WI38 (cell line): ENCODE measurements around the gene UBAP2L.

Experiments used
- H3K4me3 ChIP-seq: 2 replicates; pipeline ENCODE4 v1.5.1; 2011; ENCODE audit warnings: low read depth, mild to moderate bottlenecking, control low read depth, low read length
- CTCF ChIP-seq: IDR thresholded peaks from 2 replicates; pipeline ENCODE4 v1.5.1; 2012; ENCODE audit warnings: low read depth, mild to moderate bottlenecking, control low read depth, low read length

UBAP2L gene

DNA sequence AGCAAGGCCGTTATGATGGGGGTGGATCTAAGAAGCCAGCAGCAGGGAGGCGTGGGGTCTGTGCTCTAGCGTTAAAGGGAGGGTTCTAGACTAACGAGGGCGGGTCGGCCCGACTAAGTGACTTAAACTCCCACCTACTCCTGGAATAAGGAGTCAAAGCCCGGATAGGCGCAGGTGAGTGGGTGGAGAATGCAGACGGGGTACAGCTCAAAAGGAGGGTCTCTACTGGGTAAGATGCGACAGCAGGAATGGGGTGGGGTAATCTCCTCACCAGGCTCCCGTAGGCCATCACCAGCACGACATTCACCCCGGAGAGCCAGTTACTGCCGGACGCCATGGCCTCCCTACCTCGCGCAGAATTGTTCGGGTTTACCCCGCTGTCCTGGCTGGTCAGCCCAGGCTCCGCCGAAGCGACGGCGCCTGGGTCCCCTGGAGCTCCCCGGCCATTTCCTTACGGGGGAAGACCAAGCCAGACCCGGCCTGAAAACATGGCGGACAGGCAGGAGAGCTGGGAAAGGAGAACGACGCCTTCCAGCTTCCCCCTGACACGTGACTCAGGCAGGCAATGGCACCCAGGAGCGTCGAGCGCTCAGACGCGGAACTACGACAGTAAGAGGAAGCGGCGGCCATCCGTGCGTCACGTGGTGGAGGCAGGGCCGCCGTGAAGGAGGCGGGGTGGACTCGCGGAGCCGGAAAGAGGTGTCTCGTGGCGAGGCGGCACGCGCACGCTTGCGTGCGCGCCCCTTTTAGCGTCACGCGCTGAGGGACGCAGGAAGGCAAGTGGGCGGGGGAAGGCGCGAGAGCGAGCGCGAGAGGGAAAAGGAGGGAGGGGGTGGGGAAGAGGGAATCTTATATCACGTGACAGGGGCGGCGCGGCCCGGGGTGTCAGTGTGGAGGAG, at the start of gene UBAP2L:
Gene UBAP2L (plus strand): TSS at position 885 of the 899 bp plus-strand sequence. CDS start 4,169 bp downstream, outside the sequence.
- peak within 1 kb of the TSS; percentile 94 for H3K4me3 ChIP-seq
- no peak for TF ChIP-seq CTCF

DNA sequence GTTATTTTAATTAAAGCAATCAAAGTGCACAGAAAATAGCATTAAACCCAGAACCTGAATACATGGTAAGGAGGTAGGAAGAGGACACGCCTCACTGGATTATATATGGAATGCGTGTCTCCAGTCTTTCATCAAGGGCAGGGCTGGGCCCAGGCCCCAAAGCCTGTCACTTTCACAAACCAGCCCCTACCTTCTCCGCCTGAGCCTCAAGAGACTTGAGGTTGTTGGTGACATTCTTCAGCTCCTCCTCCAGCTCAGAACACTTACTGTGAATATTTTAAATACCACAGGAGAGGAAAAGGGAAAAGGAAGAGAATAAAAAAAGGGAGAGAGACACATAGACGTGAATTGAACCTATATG, 49.6 kb upstream of the UBAP2L start:
- no peak overlapping the region for H3K4me3 ChIP-seq
- no peak for TF ChIP-seq CTCF

DNA sequence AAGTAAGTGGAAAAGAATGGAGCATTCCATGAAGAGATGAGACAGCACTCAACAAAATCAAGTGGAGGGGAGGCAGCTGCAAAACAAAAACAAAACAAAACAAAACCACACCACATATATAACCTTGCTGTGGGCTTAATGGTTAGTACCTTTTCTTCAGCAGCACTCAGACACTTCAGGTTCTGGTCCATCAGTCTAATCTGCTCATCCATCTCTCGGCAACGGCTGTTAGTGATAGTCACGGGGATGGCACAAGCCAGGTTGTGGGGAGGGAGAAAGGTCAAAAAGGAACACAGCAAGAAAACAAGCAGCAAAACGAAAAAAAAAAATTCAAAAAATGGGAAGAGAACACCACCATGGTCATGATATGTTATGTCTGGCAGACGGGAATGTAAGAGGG, 48.9 kb upstream of the UBAP2L start:
- no peak overlapping the region for H3K4me3 ChIP-seq
- TF ChIP-seq CTCF: no peak

DNA sequence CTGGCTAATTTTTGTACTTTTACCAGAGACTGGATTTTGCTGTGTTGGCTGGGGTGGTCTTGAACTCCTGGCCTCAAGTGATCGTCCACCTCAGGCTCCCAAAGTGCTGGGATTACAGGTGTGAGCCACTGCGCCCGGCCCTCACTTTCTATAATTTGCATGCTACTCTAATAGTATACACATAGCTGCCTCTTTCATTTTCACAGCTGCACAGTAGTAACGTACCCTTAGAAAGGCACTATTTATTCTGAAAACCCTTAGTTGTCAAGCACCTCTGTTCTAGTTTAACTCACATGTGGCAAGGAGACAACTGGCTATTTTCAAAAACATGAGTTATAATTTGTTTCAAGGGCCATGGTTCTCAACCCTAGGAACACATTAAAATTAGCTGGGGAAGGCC, 46.1 kb upstream of the UBAP2L start:
- no peak for TF ChIP-seq CTCF

DNA sequence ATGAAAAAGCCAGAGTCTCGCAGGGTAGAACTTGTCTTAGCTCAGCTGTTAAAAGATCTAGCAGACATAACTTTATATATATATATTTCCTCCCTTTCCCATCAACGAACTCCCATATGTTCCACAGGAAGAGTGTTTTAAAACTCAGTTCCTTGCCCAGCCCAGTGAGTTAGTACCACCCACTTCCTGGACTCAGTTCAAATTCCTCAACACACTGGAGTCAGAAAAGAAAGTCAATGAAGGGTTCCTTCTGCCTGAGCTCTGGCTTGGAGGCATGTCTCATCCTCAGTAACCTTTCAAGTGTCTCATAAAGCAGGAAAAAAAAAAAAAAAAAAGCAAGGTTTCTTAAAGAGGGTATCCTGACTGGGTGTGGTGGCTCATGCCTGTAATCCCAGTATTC, 44.4 kb upstream of the UBAP2L start:
- no peak for TF ChIP-seq CTCF
- H3K4me3 ChIP-seq: no peak overlapping the region

More for the DNA sequence above, 46.1 kb upstream of the UBAP2L start:
- no peak overlapping the region for H3K4me3 ChIP-seq

DNA sequence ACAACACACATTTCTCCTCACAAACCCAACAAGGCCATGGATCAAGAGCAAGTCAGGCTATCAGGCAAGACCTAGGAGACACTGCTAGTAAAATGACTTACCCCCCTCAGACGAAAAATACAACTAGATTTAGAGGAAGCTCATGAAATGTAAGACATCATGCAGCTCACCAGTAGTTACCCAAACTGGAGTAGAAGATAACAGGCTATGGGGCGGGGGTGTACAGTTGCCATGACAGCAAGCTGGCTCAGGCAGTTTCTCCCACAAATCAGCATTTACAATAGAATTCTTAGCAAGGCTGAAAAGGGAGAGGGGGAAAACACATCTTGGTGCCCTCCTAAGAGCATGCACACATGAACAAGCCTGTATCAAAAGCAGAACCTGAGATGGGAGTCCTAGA, 42.7 kb upstream of the UBAP2L start:
- no peak overlapping the region for H3K4me3 ChIP-seq

More for the DNA sequence above, 42.7 kb upstream of the UBAP2L start:
- TF ChIP-seq CTCF: no peak
